ENCODE results near the gene TIMM22.
A peak's percentile ranks its signal among the peaks of the same experiment; 100 is the strongest.
"Not testable (repeated sequence)": the region's sequence is repeated elsewhere in the genome, so short reads cannot be mapped to it uniquely, and the experiment has no call there.

The TIMM22 gene

GRCh38 chr17:973053-973452 lies 23.9 kb upstream of the TIMM22 start:
- Histone ChIP-seq H3K4me3 (ENCODE audit: low read length in 2 of 2) (no peak overlapping the region), H3K27ac (ENCODE audit: low read length) (no peak overlapping the region), H3K9me3 (ENCODE audit: control insufficient read depth in 2 of 2, low read length in 2 of 2) (no peaks in the 10 kb centered on the region), H3K36me3 (ENCODE audit: control insufficient read depth in 2 of 2, insufficient read depth in 2 of 2, low read length in 2 of 2) (no peaks in the 10 kb centered on the region), H3K9ac (ENCODE audit: low read length in 2 of 2) (no peak overlapping the region), H3K4me1 (ENCODE audit: control insufficient read depth, insufficient read depth, low read length) (peaks cover 31% of the 10 kb centered on the region), H3K27me3 (ENCODE audit: control insufficient read depth in 1 of 2, insufficient read depth in 2 of 2, low read length in 2 of 2) (no peaks in the 10 kb centered on the region)

GRCh38 chr17:974778-975177 lies 22.2 kb upstream of the TIMM22 start:
- Histone ChIP-seq H3K27ac (ENCODE audit: low read length) (peak overlapping the region; percentile 41), H3K4me1 (ENCODE audit: control insufficient read depth, insufficient read depth, low read length) (peaks cover 22% of the 10 kb centered on the region)
- not testable (repeated sequence) for H3K27me3 ChIP-seq (ENCODE audit: control insufficient read depth in 1 of 2, insufficient read depth in 2 of 2, low read length in 2 of 2); H3K9ac ChIP-seq (ENCODE audit: low read length in 2 of 2); H3K4me3 ChIP-seq (ENCODE audit: low read length in 2 of 2); H3K9me3 ChIP-seq (ENCODE audit: control insufficient read depth in 2 of 2, low read length in 2 of 2); H3K36me3 ChIP-seq (ENCODE audit: control insufficient read depth in 2 of 2, insufficient read depth in 2 of 2, low read length in 2 of 2)

- peaks cover 22% of the 10 kb centered on the region for H3K4me1 ChIP-seq (ENCODE audit: control insufficient read depth, insufficient read depth, low read length)
- no peak overlapping the region for H3K9ac ChIP-seq (ENCODE audit: low read length in 2 of 2)
- H3K9me3 ChIP-seq (ENCODE audit: control insufficient read depth in 2 of 2, low read length in 2 of 2), result no peaks in the 10 kb centered on the region
- no peaks in the 10 kb centered on the region for H3K27me3 ChIP-seq (ENCODE audit: control insufficient read depth in 1 of 2, insufficient read depth in 2 of 2, low read length in 2 of 2)
- no peaks in the 10 kb centered on the region for H3K36me3 ChIP-seq (ENCODE audit: control insufficient read depth in 2 of 2, insufficient read depth in 2 of 2, low read length in 2 of 2)
- peak overlapping the region; percentile 41 for H3K27ac ChIP-seq (ENCODE audit: low read length)
- H3K4me3 ChIP-seq (ENCODE audit: low read length in 2 of 2), result peak overlapping the region in 1 of 2 donors; percentile 49
Measured at GRCh38 chr17:975371-975915, 21.5 kb upstream of the TIMM22 start.

GRCh38 chr17:976312-976711 lies 20.6 kb upstream of the TIMM22 start:
- Histone ChIP-seq H3K9ac (ENCODE audit: low read length in 2 of 2) (no peak overlapping the region), H3K9me3 (ENCODE audit: control insufficient read depth in 2 of 2, low read length in 2 of 2) (no peaks in the 10 kb centered on the region), H3K27ac (ENCODE audit: low read length) (no peak overlapping the region), H3K36me3 (ENCODE audit: control insufficient read depth in 2 of 2, insufficient read depth in 2 of 2, low read length in 2 of 2) (no peaks in the 10 kb centered on the region), H3K27me3 (ENCODE audit: control insufficient read depth in 1 of 2, insufficient read depth in 2 of 2, low read length in 2 of 2) (no peaks in the 10 kb centered on the region), H3K4me3 (ENCODE audit: low read length in 2 of 2) (peak overlapping the region in 1 of 2 donors; percentile 40), H3K4me1 (ENCODE audit: control insufficient read depth, insufficient read depth, low read length) (peaks cover 20% of the 10 kb centered on the region)

GRCh38 chr17:977166-977565 lies 19.8 kb upstream of the TIMM22 start:
- Histone ChIP-seq H3K36me3 (ENCODE audit: control insufficient read depth in 2 of 2, insufficient read depth in 2 of 2, low read length in 2 of 2) (no peaks in the 10 kb centered on the region), H3K9me3 (ENCODE audit: control insufficient read depth in 2 of 2, low read length in 2 of 2) (no peaks in the 10 kb centered on the region), H3K27ac (ENCODE audit: low read length) (peak overlapping the region; percentile 81), H3K4me1 (ENCODE audit: control insufficient read depth, insufficient read depth, low read length) (peaks cover 20% of the 10 kb centered on the region), H3K27me3 (ENCODE audit: control insufficient read depth in 1 of 2, insufficient read depth in 2 of 2, low read length in 2 of 2) (no peaks in the 10 kb centered on the region), H3K4me3 (ENCODE audit: low read length in 2 of 2) (peak overlapping the region; percentile 30 to 90), H3K9ac (ENCODE audit: low read length in 2 of 2) (peak overlapping the region in 1 of 2 donors; percentile 72)

GRCh38 chr17:978103-979093 lies 18.5 kb upstream of the TIMM22 start:
- H3K4me3 ChIP-seq (ENCODE audit: low read length in 2 of 2), result peak overlapping the region; percentile 85 to 90
- H3K27me3 ChIP-seq (ENCODE audit: control insufficient read depth in 1 of 2, insufficient read depth in 2 of 2, low read length in 2 of 2), result no peaks in the 10 kb centered on the region
- no peaks in the 10 kb centered on the region for H3K9me3 ChIP-seq (ENCODE audit: control insufficient read depth in 2 of 2, low read length in 2 of 2)
- no peaks in the 10 kb centered on the region for H3K36me3 ChIP-seq (ENCODE audit: control insufficient read depth in 2 of 2, insufficient read depth in 2 of 2, low read length in 2 of 2)
- H3K9ac ChIP-seq (ENCODE audit: low read length in 2 of 2), result peak overlapping the region; percentile 64 to 72
- peaks cover 20% of the 10 kb centered on the region for H3K4me1 ChIP-seq (ENCODE audit: control insufficient read depth, insufficient read depth, low read length)
- peak overlapping the region; percentile 81 for H3K27ac ChIP-seq (ENCODE audit: low read length)

GRCh38 chr17:979212-979538 lies 17.8 kb upstream of the TIMM22 start:
- no peak overlapping the region for H3K9ac ChIP-seq (ENCODE audit: low read length in 2 of 2)
- no peak overlapping the region for H3K27ac ChIP-seq (ENCODE audit: low read length)

GRCh38 chr17:979539-980405 lies 17.2 kb upstream of the TIMM22 start, which contains the start of gene NXN:
Gene NXN (minus strand): TSS chr17:979776.
- peaks cover 20% of the 10 kb centered on the region for H3K4me1 ChIP-seq (ENCODE audit: control insufficient read depth, insufficient read depth, low read length)
- H3K9ac ChIP-seq (ENCODE audit: low read length in 2 of 2), result peak within 1 kb of the TSS; percentile 64 to 72
- peak within 1 kb of the TSS; percentile 81 for H3K27ac ChIP-seq (ENCODE audit: low read length)
- no peaks in the 10 kb centered on the region for H3K9me3 ChIP-seq (ENCODE audit: control insufficient read depth in 2 of 2, low read length in 2 of 2)
- no peaks in the 10 kb centered on the region for H3K27me3 ChIP-seq (ENCODE audit: control insufficient read depth in 1 of 2, insufficient read depth in 2 of 2, low read length in 2 of 2)
- H3K4me3 ChIP-seq (ENCODE audit: low read length in 2 of 2), result peak within 1 kb of the TSS; percentile 85 to 90
- H3K36me3 ChIP-seq (ENCODE audit: control insufficient read depth in 2 of 2, insufficient read depth in 2 of 2, low read length in 2 of 2), result no peaks in the 10 kb centered on the region

More at GRCh38 chr17:979212-979538, 17.8 kb upstream of the TIMM22 start:
- Histone ChIP-seq H3K36me3 (ENCODE audit: control insufficient read depth in 2 of 2, insufficient read depth in 2 of 2, low read length in 2 of 2) (no peaks in the 10 kb centered on the region), H3K27me3 (ENCODE audit: control insufficient read depth in 1 of 2, insufficient read depth in 2 of 2, low read length in 2 of 2) (no peaks in the 10 kb centered on the region), H3K4me1 (ENCODE audit: control insufficient read depth, insufficient read depth, low read length) (peaks cover 20% of the 10 kb centered on the region), H3K4me3 (ENCODE audit: low read length in 2 of 2) (peak overlapping the region; percentile 63 to 80), H3K9me3 (ENCODE audit: control insufficient read depth in 2 of 2, low read length in 2 of 2) (no peaks in the 10 kb centered on the region)

- Histone ChIP-seq H3K9ac (ENCODE audit: low read length in 2 of 2) (peak overlapping the region; percentile 36 to 53), H3K4me3 (ENCODE audit: low read length in 2 of 2) (peak overlapping the region; percentile 43 to 69), H3K27ac (ENCODE audit: low read length) (peak overlapping the region; percentile 76), H3K4me1 (ENCODE audit: control insufficient read depth, insufficient read depth, low read length) (peaks cover 13% of the 10 kb centered on the region), H3K36me3 (ENCODE audit: control insufficient read depth in 2 of 2, insufficient read depth in 2 of 2, low read length in 2 of 2) (no peaks in the 10 kb centered on the region), H3K9me3 (ENCODE audit: control insufficient read depth in 2 of 2, low read length in 2 of 2) (no peaks in the 10 kb centered on the region), H3K27me3 (ENCODE audit: control insufficient read depth in 1 of 2, insufficient read depth in 2 of 2, low read length in 2 of 2) (no peaks in the 10 kb centered on the region)
Measured at GRCh38 chr17:980406-981291, 16.3 kb upstream of the TIMM22 start.

GRCh38 chr17:981292-981658 lies 15.7 kb upstream of the TIMM22 start:
- H3K9ac ChIP-seq (ENCODE audit: low read length in 2 of 2), result peak overlapping the region in 1 of 2 donors; percentile 29
- H3K4me1 ChIP-seq (ENCODE audit: control insufficient read depth, insufficient read depth, low read length), result peaks cover 13% of the 10 kb centered on the region
- H3K27ac ChIP-seq (ENCODE audit: low read length), result no peak overlapping the region
- H3K27me3 ChIP-seq (ENCODE audit: control insufficient read depth in 1 of 2, insufficient read depth in 2 of 2, low read length in 2 of 2), result no peaks in the 10 kb centered on the region
- no peaks in the 10 kb centered on the region for H3K9me3 ChIP-seq (ENCODE audit: control insufficient read depth in 2 of 2, low read length in 2 of 2)
- no peak overlapping the region for H3K4me3 ChIP-seq (ENCODE audit: low read length in 2 of 2)
- no peaks in the 10 kb centered on the region for H3K36me3 ChIP-seq (ENCODE audit: control insufficient read depth in 2 of 2, insufficient read depth in 2 of 2, low read length in 2 of 2)
